Measurements from ENCODE around the gene ITGB1. TPM values are rescaled to one million over a fixed set of nuclear protein-coding genes. Genes with fewer than 3 reads are reported as not detected.
A peak's percentile ranks its signal among the peaks of the same experiment; 100 is the strongest.

The ITGB1 gene
- total and polyA plus RNA-seq, 2 of the 8 experiments (the other 6 are each of a cell fraction or from before 2014, with no cell fraction given): 82.7 to 321 TPM

GRCh38 chr10:32980558-32981468 lies 22.8 kb upstream of the ITGB1 start (continued):
- TF ChIP-seq CTCF (IDR thresholded peaks at IDR 0.05; ENCODE audit: control extremely low read depth in 1 of 3, insufficient read depth in 1 of 3, low read depth in 1 of 3, low read length in 3 of 3) (no peak), TCF12 (IDR thresholded peaks at IDR 0.05; ENCODE audit: low read depth, low read length) (no peak), POLR2A (IDR thresholded peaks at IDR 0.05; ENCODE audit: control extremely low read depth in 1 of 2, low read depth in 2 of 2, low read length in 2 of 2) (peak in 1 of 2 experiments; percentile 80; a peak in 2 of 3 replicates), SP4 (IDR thresholded peaks at IDR 0.05; ENCODE audit: low read length) (no peak), TEAD4 (IDR thresholded peaks at IDR 0.05; ENCODE audit: low read depth, low read length) (no peak), NANOG (IDR thresholded peaks at IDR 0.05; ENCODE audit: insufficient read depth, low read depth, low read length, poor library complexity, severe bottlenecking) (no peak), E2F6 (IDR thresholded peaks at IDR 0.05) (peak; percentile 68), EP300 (IDR thresholded peaks at IDR 0.05; ENCODE audit: borderline replicate concordance in 1 of 2, low read depth in 2 of 2, low read length in 2 of 2) (no peak), TAF1 (IDR thresholded peaks at IDR 0.05; ENCODE audit: low read depth, low read length) (peak; percentile 73), SAP30 (IDR thresholded peaks at IDR 0.05; ENCODE audit: insufficient read depth, insufficient replicate concordance, low read length) (peak; percentile 85), YY1 (IDR thresholded peaks at IDR 0.05; ENCODE audit: low read depth, low read length) (no peak), CHD1 (IDR thresholded peaks at IDR 0.05; ENCODE audit: low read depth, low read length) (no peak), SUZ12 (IDR thresholded peaks at IDR 0.05; ENCODE audit: low read length) (no peak), TBP (IDR thresholded peaks at IDR 0.05; ENCODE audit: low read depth, low read length) (peak; percentile 64; the same call in 1 of the 2 replicates), EGR1 (IDR thresholded peaks at IDR 0.05; ENCODE audit: borderline replicate concordance, low read depth, low read length) (no peak), CBX5 (IDR thresholded peaks at IDR 0.05; ENCODE audit: low read depth, low read length) (no peak), POLR2AphosphoS5 (IDR thresholded peaks at IDR 0.05; ENCODE audit: low read depth, low read length) (peak; percentile 70), KDM5A (IDR thresholded peaks at IDR 0.05; ENCODE audit: low read length) (no peak), KDM4A (IDR thresholded peaks at IDR 0.05; ENCODE audit: low read depth, low read length, severe bottlenecking) (peak; percentile 46), CHD2 (IDR thresholded peaks at IDR 0.05; ENCODE audit: low read length) (no peak), TAF7 (optimal IDR thresholded peaks at IDR 0.05; ENCODE audit: borderline replicate concordance, low read depth, low read length) (no peak)

Measured in H1 (cell line).